ENCODE results near the gene CXorf58.
"Not testable (repeated sequence)": the region's sequence is repeated elsewhere in the genome, so short reads cannot be mapped to it uniquely, and the experiment has no call there.

DNA sequence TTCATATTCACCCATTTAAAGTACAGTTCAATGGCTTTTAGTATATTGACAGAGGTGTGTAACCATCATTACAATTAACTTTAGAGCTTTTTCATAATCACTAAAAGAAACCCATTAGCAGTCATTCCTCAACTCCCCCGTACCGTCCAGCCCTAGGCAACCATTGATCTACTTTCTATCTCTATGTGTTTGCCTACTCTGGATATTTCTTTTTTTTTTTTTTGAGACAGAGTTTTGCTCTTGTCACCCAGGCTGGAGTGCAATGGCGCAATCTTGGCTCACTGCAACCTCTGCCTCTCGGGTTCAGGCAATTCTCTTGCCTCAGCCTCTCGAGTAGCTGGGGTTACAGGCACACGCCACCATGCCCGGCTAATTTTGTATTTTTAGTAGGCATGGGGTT is 48.6 kb upstream of the CXorf58 start:
- not testable (repeated sequence) for TF ChIP-seq POLR2A (IDR thresholded peaks at IDR 0.05; ENCODE audit: low read depth, low read length); CEBPB (IDR thresholded peaks at IDR 0.05; ENCODE audit: low read depth, low read length); RCOR1 (IDR thresholded peaks at IDR 0.05; ENCODE audit: insufficient replicate concordance, low read length); MAZ (IDR thresholded peaks at IDR 0.05; ENCODE audit: borderline replicate concordance, low read depth, low read length); MXI1 (IDR thresholded peaks at IDR 0.05; ENCODE audit: borderline replicate concordance, low read depth, low read length); BHLHE40 (IDR thresholded peaks at IDR 0.05; ENCODE audit: low read depth, low read length)
- TF ChIP-seq, protein P1, sequence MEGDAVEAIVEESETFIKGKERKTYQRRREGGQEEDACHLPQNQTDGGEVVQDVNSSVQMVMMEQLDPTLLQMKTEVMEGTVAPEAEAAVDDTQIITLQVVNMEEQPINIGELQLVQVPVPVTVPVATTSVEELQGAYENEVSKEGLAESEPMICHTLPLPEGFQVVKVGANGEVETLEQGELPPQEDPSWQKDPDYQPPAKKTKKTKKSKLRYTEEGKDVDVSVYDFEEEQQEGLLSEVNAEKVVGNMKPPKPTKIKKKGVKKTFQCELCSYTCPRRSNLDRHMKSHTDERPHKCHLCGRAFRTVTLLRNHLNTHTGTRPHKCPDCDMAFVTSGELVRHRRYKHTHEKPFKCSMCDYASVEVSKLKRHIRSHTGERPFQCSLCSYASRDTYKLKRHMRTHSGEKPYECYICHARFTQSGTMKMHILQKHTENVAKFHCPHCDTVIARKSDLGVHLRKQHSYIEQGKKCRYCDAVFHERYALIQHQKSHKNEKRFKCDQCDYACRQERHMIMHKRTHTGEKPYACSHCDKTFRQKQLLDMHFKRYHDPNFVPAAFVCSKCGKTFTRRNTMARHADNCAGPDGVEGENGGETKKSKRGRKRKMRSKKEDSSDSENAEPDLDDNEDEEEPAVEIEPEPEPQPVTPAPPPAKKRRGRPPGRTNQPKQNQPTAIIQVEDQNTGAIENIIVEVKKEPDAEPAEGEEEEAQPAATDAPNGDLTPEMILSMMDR (conservative IDR thresholded peaks at IDR 0.05; ENCODE audit: low read depth, low read length), result not testable (repeated sequence)
- TF ChIP-seq, protein P2, sequence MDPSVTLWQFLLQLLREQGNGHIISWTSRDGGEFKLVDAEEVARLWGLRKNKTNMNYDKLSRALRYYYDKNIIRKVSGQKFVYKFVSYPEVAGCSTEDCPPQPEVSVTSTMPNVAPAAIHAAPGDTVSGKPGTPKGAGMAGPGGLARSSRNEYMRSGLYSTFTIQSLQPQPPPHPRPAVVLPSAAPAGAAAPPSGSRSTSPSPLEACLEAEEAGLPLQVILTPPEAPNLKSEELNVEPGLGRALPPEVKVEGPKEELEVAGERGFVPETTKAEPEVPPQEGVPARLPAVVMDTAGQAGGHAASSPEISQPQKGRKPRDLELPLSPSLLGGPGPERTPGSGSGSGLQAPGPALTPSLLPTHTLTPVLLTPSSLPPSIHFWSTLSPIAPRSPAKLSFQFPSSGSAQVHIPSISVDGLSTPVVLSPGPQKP (IDR thresholded peaks at IDR 0.05; ENCODE audit: borderline replicate concordance, low read depth, low read length), result not testable (repeated sequence)

Measured in IMR-90 (cell line).